DMS153 treated with DMSO at 0.1 percent for 48 hours (cell line): ENCODE measurements around the gene RIMS3.

Experiments
- DNase-seq: peaks from one replicate; lab custom pipeline; 2025; ENCODE audit not compliant: unreplicated experiment; lab: John Stamatoyannopoulos, UW

RIMS3 gene

GRCh38 chr1:40691538-40692428, 26.3 kb upstream of the RIMS3 start, which contains the start of gene NFYC:
NFYC (plus strand) TSS chr1:40691704; CDS start chr1:40738844, 47,140 bp downstream.
- DNase-seq: peak; percentile 100

GRCh38 chr1:40690771-40691537, 25.5 kb upstream of the RIMS3 start:
- no peak for DNase-seq

- no peak for DNase-seq
Measured at GRCh38 chr1:40689737-40690136, 24.3 kb upstream of the RIMS3 start.

GRCh38 chr1:40687661-40688060, 22.2 kb upstream of the RIMS3 start:
- no peak for DNase-seq

GRCh38 chr1:40687059-40687458, 21.6 kb upstream of the RIMS3 start:
- DNase-seq: no peak

- DNase-seq: no peak
Measured at GRCh38 chr1:40684669-40685068, 19.2 kb upstream of the RIMS3 start.

GRCh38 chr1:40679165-40679953, 13.9 kb upstream of the RIMS3 start:
- DNase-seq: no peak

GRCh38 chr1:40676501-40676900, 11.0 kb upstream of the RIMS3 start:
- DNase-seq: no peak

GRCh38 chr1:40673452-40673851, 8.0 kb upstream of the RIMS3 start:
- DNase-seq: no peak

GRCh38 chr1:40668769-40669525, 3.5 kb upstream of the RIMS3 start:
- DNase-seq: peak; percentile 94

GRCh38 chr1:40664791-40665190, 691 bp downstream of the RIMS3 start:
- DNase-seq: no peak

GRCh38 chr1:40664167-40664537, 1.3 kb downstream of the RIMS3 start:
- DNase-seq: no peak

- DNase-seq: no peak
Measured at GRCh38 chr1:40663324-40664166, 1.9 kb downstream of the RIMS3 start.

GRCh38 chr1:40662864-40663263, 2.6 kb downstream of the RIMS3 start:
- no peak for DNase-seq

GRCh38 chr1:40662151-40662550, 3.3 kb downstream of the RIMS3 start:
- DNase-seq: no peak

- no peak for DNase-seq
Measured at GRCh38 chr1:40661678-40662077, 3.8 kb downstream of the RIMS3 start.

GRCh38 chr1:40659649-40659947, 5.9 kb downstream of the RIMS3 start:
- no peak for DNase-seq

GRCh38 chr1:40658751-40659648, 6.5 kb downstream of the RIMS3 start:
- DNase-seq: no peak

GRCh38 chr1:40657046-40657445, 8.4 kb downstream of the RIMS3 start:
- DNase-seq: no peak
